WTC11 (cell line): Measurements from ENCODE around the gene HOXC11. TPM values are rescaled to one million over a fixed set of nuclear protein-coding genes. Genes with fewer than 3 reads are reported as not detected.

Experiments
- ATAC-seq: fragments of 200-7000 bp; cut with Tn5 transposase; 2 replicates; pipeline ENCODE4 v1.10.0; 2021; ENCODE audit warnings: mild to moderate bottlenecking, moderate library complexity
- CTCF ChIA-PET: fragments of 300-600 bp; sonication (Branson Sonifier 250); formaldehyde crosslinking; loops from one replicate; lab custom pipeline; 2021; ENCODE audit warnings: antibody characterized with exemption; lab: Charles Lee
- POLR2A ChIA-PET: fragments of 350-600 bp; sonication (Branson Sonifier 250); formaldehyde crosslinking; loops from one replicate; lab custom pipeline; 2021; ENCODE audit warnings: antibody characterized with exemption; lab: Charles Lee
- DNase-seq: peaks from one replicate; pipeline ENCODE4 v3.0.0; 2021; ENCODE audit warnings: low spot score
- H3K27ac Mint-ChIP-seq: 2 replicates; pipeline ENCODE4 v1.8.0; 2021; ENCODE audit warnings: mixed read lengths
- H3K27me3 Mint-ChIP-seq: 2 replicates; pipeline ENCODE4 v1.8.0; 2021; ENCODE audit warnings: low read depth, mild to moderate bottlenecking, moderate library complexity, mixed read lengths
- H3K36me3 Mint-ChIP-seq: 2 replicates; pipeline ENCODE4 v1.8.0; 2021; ENCODE audit warnings: mixed read lengths
- H3K4me1 Mint-ChIP-seq: 2 replicates; pipeline ENCODE4 v1.8.0; 2022; ENCODE audit warnings: mixed read lengths
- H3K4me3 Mint-ChIP-seq: 2 replicates; pipeline ENCODE4 v1.8.0; 2021; ENCODE audit warnings: mild to moderate bottlenecking, moderate library complexity, mixed read lengths
- H3K9me3 Mint-ChIP-seq: 2 replicates; pipeline ENCODE4 v1.8.0; 2021; ENCODE audit warnings: mixed read lengths
- ATF6 ChIP-seq: sonication (generic); formaldehyde crosslinking; IDR thresholded peaks from 2 replicates; pipeline ENCODE4 v1.8.1; 2023; ENCODE audit warnings: mild to moderate bottlenecking, missing genetic modification reagents
- CREM ChIP-seq: sonication (generic); formaldehyde crosslinking; IDR thresholded peaks from 2 replicates; pipeline ENCODE4 v1.8.1; 2022; ENCODE audit warnings: mild to moderate bottlenecking, missing genetic modification reagents, moderate library complexity
- ESRRA ChIP-seq: sonication (generic); formaldehyde crosslinking; IDR thresholded peaks from 2 replicates; pipeline ENCODE4 v1.8.1; 2022; ENCODE audit warnings: mild to moderate bottlenecking, missing genetic modification reagents, borderline replicate concordance
- ETV6 ChIP-seq: sonication (generic); formaldehyde crosslinking; IDR thresholded peaks from 2 replicates; pipeline ENCODE4 v1.8.1; 2022; ENCODE audit warnings: mild to moderate bottlenecking, missing genetic modification reagents
- FOXJ3 ChIP-seq: sonication (generic); formaldehyde crosslinking; IDR thresholded peaks from 2 replicates; pipeline ENCODE4 v1.9.0; 2021; ENCODE audit warnings: missing genetic modification reagents, mild to moderate bottlenecking, borderline replicate concordance
- HMGA2 ChIP-seq: fragments of 250-450 bp; sonication (Bioruptor Pico); IDR thresholded peaks from 2 replicates; pipeline ENCODE4 v1.4.0; 2021; ENCODE audit warnings: mild to moderate bottlenecking, moderate library complexity
- IRF1 ChIP-seq: sonication (generic); formaldehyde crosslinking; IDR thresholded peaks from 2 replicates; pipeline ENCODE4 v1.8.0; 2023; ENCODE audit warnings: missing genetic modification reagents
- JAZF1 ChIP-seq: fragments of 250-450 bp; sonication (Bioruptor Pico); IDR thresholded peaks from 2 replicates; pipeline ENCODE4 v1.9.0; 2021; ENCODE audit warnings: moderate library complexity, mild to moderate bottlenecking, inconsistent platforms
- JUN ChIP-seq: sonication (generic); formaldehyde crosslinking; IDR thresholded peaks from 2 replicates; pipeline ENCODE4 v1.8.0; 2023; ENCODE audit warnings: mild to moderate bottlenecking, missing genetic modification reagents
- MAX ChIP-seq: sonication (generic); formaldehyde crosslinking; IDR thresholded peaks from 2 replicates; pipeline ENCODE4 v1.8.0; 2022; ENCODE audit warnings: mild to moderate bottlenecking, missing genetic modification reagents
- MLX ChIP-seq: sonication (generic); formaldehyde crosslinking; IDR thresholded peaks from 2 replicates; pipeline ENCODE4 v1.8.1; 2023; ENCODE audit warnings: mild to moderate bottlenecking, missing genetic modification reagents, moderate library complexity
- PRDM15 ChIP-seq: sonication (generic); formaldehyde crosslinking; IDR thresholded peaks from 2 replicates; pipeline ENCODE4 v1.8.0; 2022; ENCODE audit warnings: missing genetic modification reagents
- PRRX2 ChIP-seq: fragments of 250-450 bp; sonication (Bioruptor Pico); IDR thresholded peaks from 2 replicates; pipeline ENCODE4 v1.8.0; 2021; ENCODE audit warnings: mild to moderate bottlenecking
- RORB ChIP-seq: fragments of 250-450 bp; sonication (Bioruptor Pico); IDR thresholded peaks from 2 replicates; pipeline ENCODE4 v1.9.0; 2021; ENCODE audit warnings: mild to moderate bottlenecking
- SP1 ChIP-seq: sonication (generic); formaldehyde crosslinking; conservative IDR thresholded peaks from 2 replicates; pipeline ENCODE4 v1.8.1; 2022; ENCODE audit warnings: missing genetic modification reagents
- TCF7 ChIP-seq: sonication (generic); formaldehyde crosslinking; IDR thresholded peaks from 2 replicates; pipeline ENCODE4 v1.8.0; 2022; ENCODE audit warnings: mild to moderate bottlenecking, low read depth, missing genetic modification reagents, moderate library complexity
- ZBTB21 ChIP-seq: sonication (generic); formaldehyde crosslinking; IDR thresholded peaks from 2 replicates; pipeline ENCODE4 v1.8.1; 2023; ENCODE audit warnings: mild to moderate bottlenecking, missing genetic modification reagents, borderline replicate concordance
- ZNF121 ChIP-seq: sonication (generic); formaldehyde crosslinking; IDR thresholded peaks from 2 replicates; pipeline ENCODE4 v1.8.0; 2023; ENCODE audit warnings: missing genetic modification reagents
- ZNF138 ChIP-seq: sonication (generic); formaldehyde crosslinking; conservative IDR thresholded peaks from 2 replicates; pipeline ENCODE4 v1.8.1; 2022; ENCODE audit warnings: mild to moderate bottlenecking, moderate library complexity, missing genetic modification reagents
- ZNF219 ChIP-seq: sonication (generic); formaldehyde crosslinking; IDR thresholded peaks from 2 replicates; pipeline ENCODE4 v1.8.0; 2023; ENCODE audit warnings: missing genetic modification reagents, mild to moderate bottlenecking, borderline replicate concordance
- ZNF232 ChIP-seq: sonication (generic); formaldehyde crosslinking; IDR thresholded peaks from 2 replicates; pipeline ENCODE4 v1.8.0; 2022; ENCODE audit warnings: mild to moderate bottlenecking, missing genetic modification reagents
- ZNF416 ChIP-seq: fragments of 250-450 bp; sonication (Bioruptor Pico); IDR thresholded peaks from 2 replicates; pipeline ENCODE4 v1.9.0; 2021; ENCODE audit warnings: mild to moderate bottlenecking, inconsistent platforms
- ZNF671 ChIP-seq: fragments of 250-450 bp; sonication (Bioruptor Pico); IDR thresholded peaks from 2 replicates; pipeline ENCODE4 v1.8.0; 2021; ENCODE audit warnings: mild to moderate bottlenecking
- total RNA-seq: library from RNA; stranded (reverse); gene quantifications from 3 replicates; pipeline ENCODE4 v1.2.3, GENCODE V29; 2021

Gene HOXC11
- total RNA-seq, 1 experiment from 2014 or later, result not detected

GRCh38 chr12:53960187-53961024, 12.5 kb upstream of the HOXC11 start:
- H3K36me3 Mint-ChIP-seq, result no peaks in the 10 kb centered on the region
- ATAC-seq (no peak), DNase-seq (no peak)
- H3K4me1 Mint-ChIP-seq, result peaks cover 19% of the 10 kb centered on the region
- H3K4me3 Mint-ChIP-seq, result no peak overlapping the region; the same call in 1 of the 2 replicates
- ChIA-PET POLR2A (interaction anchor here (0.9 kb wide), 1 partner anchor 30 kb away, joined by 3 read pairs; no protein-coding TSS in a partner anchor), CTCF (interaction anchor here (1.0 to 1.5 kb wide), 7 partner anchors 8 to 213 kb away, joined by 3 to 6 read pairs (median 5); partner anchors contain the start of genes HOXC10 and HOXC13)
- no peak for TF ChIP-seq ESRRA
- TF ChIP-seq SP1 (CRISPR knock-in tag), result no peak
- no peak for TF ChIP-seq JUN (CRISPR knock-in tag)
- no peak for TF ChIP-seq HMGA2 (CRISPR knock-in tag)
- no peak for TF ChIP-seq IRF1
- TF ChIP-seq TCF7 (CRISPR knock-in tag), result no peak
- TF ChIP-seq ZNF121 (CRISPR knock-in tag), result no peak
- no peak for TF ChIP-seq ATF6 (CRISPR knock-in tag)
- TF ChIP-seq MLX, result no peak
- no peak for TF ChIP-seq PRRX2
- peaks cover 100% of the 10 kb centered on the region for H3K27me3 Mint-ChIP-seq
- H3K9me3 Mint-ChIP-seq, result no peaks in the 10 kb centered on the region
- no peak overlapping the region for H3K27ac Mint-ChIP-seq

GRCh38 chr12:53961025-53961761, 11.7 kb upstream of the HOXC11 start:
- TF ChIP-seq ZNF416 (CRISPR knock-in tag) (no peak), ZNF219 (CRISPR knock-in tag) (peak; percentile 47; the same call in 1 of the 2 replicates), CREM (CRISPR knock-in tag) (no peak), ZNF138 (CRISPR knock-in tag) (no peak)
- POLR2A ChIA-PET, result interaction anchor here (0.9 kb wide), 1 partner anchor 29 kb away, joined by 3 read pairs; no protein-coding TSS in a partner anchor
- Mint-ChIP-seq H3K27me3 (peaks cover 100% of the 10 kb centered on the region), H3K27ac (no peak overlapping the region), H3K9me3 (no peaks in the 10 kb centered on the region), H3K36me3 (no peaks in the 10 kb centered on the region), H3K4me1 (peaks cover 17% of the 10 kb centered on the region), H3K4me3 (no peak overlapping the region)
- peak; percentile 23 for ATAC-seq
- no peak for DNase-seq
- CTCF ChIA-PET, result interaction anchor here (0.9 to 1.5 kb wide), 9 partner anchors 9 to 214 kb away, joined by 3 to 6 read pairs (median 4); partner anchors contain the start of genes HOXC10 and HOXC13

- Mint-ChIP-seq H3K36me3 (no peaks in the 10 kb centered on the region), H3K4me3 (no peak overlapping the region), H3K27ac (no peak overlapping the region), H3K27me3 (peaks cover 100% of the 10 kb centered on the region), H3K4me1 (peaks cover 23% of the 10 kb centered on the region), H3K9me3 (no peaks in the 10 kb centered on the region)
- DNase-seq (no peak), ATAC-seq (no peak)
- CTCF ChIA-PET, result interaction anchor here (1.0 to 1.5 kb wide), 3 partner anchors 11 to 205 kb away, joined by 3 to 4 read pairs (median 3); partner anchors contain the start of gene HOXC10
- POLR2A ChIA-PET, result no interaction called here
- TF ChIP-seq ZNF121 (CRISPR knock-in tag), result no peak
- no peak for TF ChIP-seq ZNF232 (CRISPR knock-in tag)
- TF ChIP-seq MAX, result no peak
- no peak for TF ChIP-seq ZBTB21 (CRISPR knock-in tag)
- no peak for TF ChIP-seq ESRRA
- no peak for TF ChIP-seq PRDM15 (CRISPR knock-in tag)
- no peak for TF ChIP-seq FOXJ3 (CRISPR knock-in tag)
- no peak for TF ChIP-seq RORB (CRISPR knock-in tag)
- TF ChIP-seq ETV6, result no peak
- no peak for TF ChIP-seq JAZF1
- TF ChIP-seq ZNF671 (CRISPR knock-in tag), result no peak
- TF ChIP-seq CREM (CRISPR knock-in tag), result no peak
Observed at GRCh38 chr12:53963005-53963404, 9.9 kb upstream of the HOXC11 start.
